ENCODE measurements around the gene VWA2.

GRCh38 chr10:114294549-114294948 lies 55.5 kb downstream of the VWA2 start:
- no peak for TF ChIP-seq CTCF (IDR thresholded peaks at IDR 0.05)
- no peak for TF ChIP-seq ZFX (IDR thresholded peaks at IDR 0.05; ENCODE audit: borderline replicate concordance)
